Nucleus accumbens (tissue), 56 donors: ENCODE results near the gene HSPB9.

ENCODE experiments used
- DNase-seq, 56 donors: peaks; one replicate each; lab custom pipeline; 2025; lab: John Stamatoyannopoulos, UW

HSPB9 gene

DNA sequence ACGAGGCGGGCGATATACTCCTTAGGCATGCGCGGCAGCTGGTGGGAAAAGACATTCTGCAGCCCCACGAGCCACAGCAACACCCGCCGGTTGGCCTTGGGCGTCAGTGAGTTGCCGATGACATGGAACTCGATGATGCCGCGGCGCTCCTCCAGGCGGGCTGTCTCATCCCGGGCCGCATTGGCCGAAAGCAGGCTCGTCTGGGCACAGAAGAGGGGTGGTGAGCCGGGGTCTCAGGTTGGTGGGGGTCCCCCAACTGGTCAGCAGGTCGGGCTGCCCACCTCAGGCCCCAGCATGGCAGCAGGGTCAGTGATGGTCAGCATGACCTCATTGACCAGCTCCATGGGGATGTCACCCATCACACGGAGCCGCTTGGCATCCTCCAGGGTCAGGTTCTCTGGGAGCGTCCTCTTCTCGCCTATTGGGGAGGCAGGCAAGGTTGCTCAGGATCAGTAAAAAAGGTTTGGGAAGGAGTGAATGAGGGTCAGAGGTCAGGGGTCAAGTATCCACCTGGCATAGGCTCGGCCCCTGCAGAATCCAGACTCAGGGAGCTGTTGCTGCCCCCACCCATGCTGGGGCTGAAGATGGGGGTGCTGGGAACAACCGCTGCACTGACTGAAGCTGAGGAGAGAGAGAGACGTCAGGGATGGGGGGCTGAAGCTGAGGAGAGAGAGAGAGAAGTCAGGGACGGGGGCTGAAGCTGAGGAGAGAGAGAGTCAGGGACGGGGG, 5.0 kb upstream of the HSPB9 start:
- DNase-seq: no peak

DNA sequence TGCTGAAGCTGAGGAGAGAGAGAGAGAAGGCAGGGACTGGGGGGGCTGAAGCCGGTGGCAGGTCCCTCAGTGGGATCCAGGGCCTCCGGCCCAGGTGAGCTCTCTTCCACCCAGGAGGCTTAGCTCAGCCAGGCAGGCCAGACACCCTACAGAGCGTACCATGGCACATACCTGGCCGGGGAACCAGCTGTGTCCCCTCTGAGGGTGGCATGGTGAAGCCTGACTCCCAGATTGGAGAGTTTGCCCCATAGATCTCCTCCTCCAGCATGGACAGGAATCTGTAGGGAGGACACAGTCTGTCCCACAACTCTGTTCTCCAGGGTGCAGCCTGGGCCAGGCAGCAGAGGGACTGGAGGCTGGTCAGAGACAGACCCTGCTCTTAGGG, 4.5 kb upstream of the HSPB9 start:
- DNase-seq: no peak

GRCh38 chr17:42118545-42118944, 4.1 kb upstream of the HSPB9 start:
- DNase-seq: peak in 2 of 56 donors; percentile 21 to 23

- DNase-seq: no peak
Observed at GRCh38 chr17:42119301-42119700, 3.3 kb upstream of the HSPB9 start.

DNA sequence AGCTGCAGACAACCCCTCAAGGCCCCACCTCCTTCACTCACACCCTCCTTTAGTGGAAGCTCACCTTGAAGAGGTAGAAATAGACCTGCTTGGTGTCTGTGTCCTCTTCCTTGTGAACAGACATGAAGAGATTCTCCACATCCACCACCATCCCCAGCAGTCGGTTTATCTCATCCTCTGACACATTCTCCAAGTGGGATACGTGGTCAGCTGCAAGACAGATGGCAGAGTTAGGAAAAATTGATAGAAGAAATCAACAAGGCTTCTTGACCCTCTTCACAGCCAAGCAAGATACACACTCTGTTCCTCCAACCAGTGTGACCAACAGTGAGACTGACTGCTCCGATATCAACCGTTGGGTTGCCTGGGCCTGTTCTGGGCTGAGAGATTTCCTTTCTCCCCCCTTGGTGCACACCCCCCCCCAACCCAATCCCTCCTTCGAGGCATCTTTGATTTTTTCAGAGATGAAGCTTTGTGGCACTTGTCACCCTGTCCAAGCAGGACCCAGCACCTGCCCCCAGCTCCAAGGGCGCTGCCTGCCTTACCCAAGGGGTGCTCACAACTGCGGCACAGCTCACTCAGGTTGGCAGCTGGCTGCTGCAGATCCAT, 2.3 kb upstream of the HSPB9 start:
- DNase-seq: no peak

DNA sequence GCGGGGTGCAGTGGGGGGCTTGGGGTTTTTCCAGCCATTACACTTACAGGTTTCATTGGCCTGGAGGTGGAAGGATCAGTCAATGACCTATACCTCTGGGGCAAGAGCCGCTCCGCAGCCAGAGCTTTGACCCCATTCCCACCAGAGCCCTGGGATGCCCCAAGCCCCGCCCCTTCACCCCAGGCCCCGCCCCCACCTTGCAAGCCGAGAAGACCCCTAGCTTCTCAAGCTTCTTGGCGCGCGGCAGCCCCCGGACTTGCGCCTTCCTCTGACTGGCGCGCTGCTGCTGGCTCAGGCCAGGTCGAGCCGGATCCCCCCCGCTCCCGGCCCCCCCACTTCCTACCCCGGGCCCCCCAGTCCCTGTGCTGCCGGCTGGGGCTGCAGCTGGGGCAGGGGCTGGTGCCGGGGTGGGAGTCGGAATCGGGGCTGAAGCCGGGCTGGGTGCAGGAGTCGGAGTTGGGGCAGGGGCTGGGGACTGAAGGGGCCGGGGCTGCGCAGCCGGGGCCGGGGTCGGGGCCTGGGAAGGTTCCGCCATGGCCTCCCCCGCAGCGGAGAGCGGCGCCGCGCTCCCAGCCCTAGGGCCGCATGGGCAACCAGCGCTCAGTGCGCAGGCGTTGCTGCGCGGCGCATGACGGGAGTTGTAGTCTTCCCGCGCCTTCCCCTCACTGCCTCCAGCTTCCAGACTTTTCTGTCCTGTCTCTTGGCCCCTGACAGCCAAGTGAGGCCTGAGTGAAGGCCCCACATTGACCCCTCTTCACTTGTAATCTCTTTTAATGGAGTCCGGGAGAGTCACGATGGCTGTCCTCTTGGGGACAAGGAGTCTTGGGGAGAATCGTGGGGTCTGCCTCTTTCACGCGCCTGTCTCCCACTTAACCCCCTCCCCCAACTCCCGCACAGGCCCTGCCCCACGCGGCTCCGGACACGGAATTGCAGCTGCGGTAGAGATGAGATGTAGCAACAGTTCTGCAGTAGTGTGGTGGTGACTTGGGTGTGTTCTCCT, 1.5 kb upstream of the HSPB9 start, which contains the start of gene KAT2A:
KAT2A (minus strand) TSS at position 598 of the 1,000 bp plus-strand sequence; CDS start at position 535, 63 bp downstream.
- peak in 53 of 56 donors; percentile 27 to 91 (median 73) for DNase-seq

GRCh38 chr17:42124256-42124655, 1.7 kb downstream of the HSPB9 start:
- DNase-seq: no peak

- no peak for DNase-seq
Observed at GRCh38 chr17:42125565-42125964, 3.0 kb downstream of the HSPB9 start.

GRCh38 chr17:42126836-42127235, 4.2 kb downstream of the HSPB9 start:
- DNase-seq: no peak

GRCh38 chr17:42127414-42127813, 4.8 kb downstream of the HSPB9 start:
- DNase-seq: no peak

- peak in 11 of 56 donors; percentile 8 to 49 (median 21) for DNase-seq
Observed at GRCh38 chr17:42129109-42129837, 6.7 kb downstream of the HSPB9 start.

GRCh38 chr17:42130310-42130936, 7.8 kb downstream of the HSPB9 start:
- no peak for DNase-seq

GRCh38 chr17:42131232-42131631, 8.6 kb downstream of the HSPB9 start:
- no peak for DNase-seq

DNA sequence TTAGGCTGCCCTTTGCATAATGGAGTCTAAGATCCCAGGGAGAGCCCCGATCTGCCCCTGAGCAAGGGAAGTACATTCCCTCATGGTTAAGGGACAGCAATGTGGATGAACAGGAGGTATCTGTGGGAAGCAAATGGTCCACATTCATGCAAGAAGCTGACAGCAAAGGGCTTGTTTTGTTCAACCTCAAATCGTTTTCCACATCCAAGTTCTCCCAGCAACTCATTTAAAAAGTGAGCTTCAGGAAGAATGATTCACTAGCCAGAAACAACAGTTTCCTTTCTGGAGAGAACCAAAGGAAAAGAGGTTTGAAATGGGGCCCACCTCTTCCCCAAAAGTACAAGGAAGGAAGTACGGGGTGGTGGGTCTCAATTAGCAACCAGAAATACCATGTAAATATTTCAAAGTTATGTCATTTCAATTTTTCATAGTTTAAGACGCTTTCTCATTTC, 9.4 kb downstream of the HSPB9 start:
- DNase-seq: no peak

- DNase-seq: peak in 50 of 56 donors; percentile 8 to 83 (median 54)
Observed at GRCh38 chr17:42132941-42133340, 10.3 kb downstream of the HSPB9 start.

GRCh38 chr17:42133461-42134041, 10.9 kb downstream of the HSPB9 start:
- no peak for DNase-seq

DNA sequence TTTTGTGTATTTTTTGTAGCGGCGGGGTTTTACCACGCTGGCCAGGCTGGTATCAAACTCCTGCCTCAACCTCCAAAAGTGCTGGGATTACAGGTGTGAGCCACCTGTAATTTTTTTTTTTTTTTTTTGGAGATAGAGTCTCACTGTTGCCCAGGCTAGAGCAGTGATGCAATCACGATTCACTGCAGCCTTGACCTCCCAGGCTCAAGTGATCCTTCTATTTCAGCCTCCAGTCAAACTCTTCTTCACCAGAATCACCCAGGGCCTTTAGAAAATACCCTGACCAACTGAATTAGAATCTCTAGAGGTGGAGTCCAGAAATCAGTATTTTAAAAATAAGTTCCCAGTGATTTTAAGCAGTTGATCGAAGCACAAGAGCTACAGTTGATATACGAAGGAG, 12.5 kb downstream of the HSPB9 start:
- DNase-seq: no peak

DNA sequence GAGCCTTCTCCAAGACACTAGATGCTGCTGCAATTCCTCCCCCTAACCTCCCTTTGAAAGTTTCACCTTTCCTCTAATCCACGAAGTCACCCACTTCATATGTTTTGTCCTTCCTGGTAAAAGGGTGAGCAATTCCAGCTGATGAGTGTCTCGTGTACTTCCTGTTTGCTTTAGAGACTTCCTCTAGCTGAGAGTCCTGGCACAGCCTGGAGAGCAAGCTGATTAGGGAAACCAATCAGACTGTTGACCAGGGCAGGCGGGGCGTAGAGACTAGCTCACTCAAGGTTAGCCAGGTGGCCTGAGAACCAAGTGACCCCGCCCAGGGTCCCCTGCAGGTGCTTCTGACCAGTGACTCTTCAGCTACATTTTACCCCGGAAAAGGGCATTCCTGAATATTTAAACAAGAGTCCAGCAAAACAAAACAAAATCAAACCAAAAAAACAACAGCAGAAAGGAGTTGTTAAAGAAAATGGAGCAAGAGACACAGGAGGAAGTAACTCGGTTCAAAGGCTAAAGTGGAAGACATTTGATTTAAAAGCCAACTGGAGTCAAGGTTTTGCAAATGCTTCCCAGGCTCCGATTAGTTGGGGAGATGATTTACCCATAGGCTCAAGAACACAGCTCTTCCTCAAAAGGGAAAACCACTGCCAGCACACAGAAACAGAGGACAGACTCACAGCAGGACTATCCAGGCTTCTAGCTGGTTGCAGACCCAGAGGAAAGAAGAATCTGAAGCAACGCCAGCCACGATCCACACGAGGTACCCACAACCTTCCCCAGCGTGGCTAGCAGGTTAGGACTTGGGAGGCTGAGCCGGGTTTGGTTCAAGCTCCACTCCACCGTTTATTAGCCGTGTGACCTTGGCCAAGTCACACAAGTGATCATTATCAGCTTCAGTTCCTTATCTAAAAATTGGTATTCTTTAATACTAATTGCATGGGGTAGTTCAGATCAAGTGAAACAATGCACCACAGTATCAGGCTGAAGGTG, 13.4 kb downstream of the HSPB9 start:
- no peak for DNase-seq
